Endothelial cell of umbilical vein (primary cell): ENCODE measurements around the gene PCGF1. TPM values are rescaled to one million over a fixed set of nuclear protein-coding genes. Genes with fewer than 3 reads are reported as not detected.

Experiments
- BruUV-seq: library from RNA; stranded (reverse); fragments of 400-500 nt; replicated peaks from 2 replicates; lab custom pipeline; 2021; lab: Mats Ljungman, UMichigan
- CTCF ChIA-PET: fragments of 300-600, 350-600 bp; sonication (Branson Sonifier 250); formaldehyde crosslinking; loops from one replicate; lab custom pipeline; 2021; ENCODE audit warnings: antibody characterized with exemption, inconsistent platforms; lab: Charles Lee
- POLR2A ChIA-PET: fragments of 300-600, 350-600 bp; sonication (Branson Sonifier 250); formaldehyde crosslinking; loops from one replicate; lab custom pipeline; 2021; ENCODE audit warnings: antibody characterized with exemption, inconsistent platforms; lab: Charles Lee
- DNase-seq: peaks from one replicate; pipeline ENCODE4 v3.0.0-alpha.2; 2011; ENCODE audit warnings: low read depth, low spot score
- FAIRE-seq: peaks from 2 replicates; lab custom pipeline; 2011; peaks lifted over from hg19 to GRCh38; lab: Jason Lieb, UNC
- H2AFZ ChIP-seq: 2 replicates; pipeline ENCODE4 v1.6.0; 2012; ENCODE audit warnings: low read depth, low read length, control low read depth, inconsistent platforms
- H3K27ac ChIP-seq: 2 replicates; pipeline ENCODE4 v1.5.1; 2011; ENCODE audit warnings: low read depth, mild to moderate bottlenecking, control low read depth, low read length, moderate library complexity; ENCODE audit not compliant: insufficient read depth
- H3K27me3 ChIP-seq, 2 experiments: 2 replicates each; pipeline versions ENCODE4 v1.6.0 to v1.6.1; 2011; ENCODE audit warnings: low read length in 2 of 2, mixed read lengths in 1 of 2; ENCODE audit not compliant: control insufficient read depth in 2 of 2, insufficient read depth in 2 of 2
- H3K36me3 ChIP-seq, 2 experiments: 2 replicates in 1 of 2; 3 replicates in 1 of 2; pipeline ENCODE4 v1.5.1; 2011; ENCODE audit warnings: low read length in 2 of 2, mild to moderate bottlenecking in 1 of 2, moderate library complexity in 1 of 2; ENCODE audit not compliant: control insufficient read depth in 2 of 2, insufficient read depth in 2 of 2; ENCODE audit errors: extremely low read depth in 1 of 2
- H3K4me1 ChIP-seq: 3 replicates; pipeline ENCODE4 v1.5.1; 2011; ENCODE audit warnings: mild to moderate bottlenecking, low read length; ENCODE audit not compliant: control insufficient read depth, insufficient read depth; ENCODE audit errors: extremely low read depth
- H3K4me2 ChIP-seq: 2 replicates; pipeline ENCODE4 v1.6.1; 2011; ENCODE audit warnings: low read length, control low read depth, mixed read lengths; ENCODE audit not compliant: insufficient read depth
- H3K4me3 ChIP-seq, 3 experiments: fragments of 200-600 bp in 1 of 3; sonication (generic), shearing (Covaris generic) in 1 of 3; replicated peaks in 1 of 3; 2 replicates each; pipeline ENCODE4 v1.5.1; 2011 to 2016; ENCODE audit warnings: control low read depth in 3 of 3, low read length in 3 of 3, mild to moderate bottlenecking in 2 of 3, inconsistent platforms in 1 of 3, low read depth in 1 of 3, moderate library complexity in 1 of 3; ENCODE audit not compliant: insufficient read depth in 1 of 3
- H3K79me2 ChIP-seq: 2 replicates; pipeline ENCODE4 v1.6.0; 2012; ENCODE audit warnings: low read length, inconsistent platforms; ENCODE audit not compliant: control insufficient read depth, insufficient read depth
- H3K9ac ChIP-seq: replicated peaks from 2 replicates; pipeline ENCODE3; 2011; ENCODE audit warnings: low read length, control low read depth; ENCODE audit not compliant: insufficient read depth; ENCODE audit errors: extremely low read depth
- H3K9me1 ChIP-seq: replicated peaks from 3 replicates; pipeline ENCODE4 v1.6.0; 2011; ENCODE audit warnings: mild to moderate bottlenecking, low read length; ENCODE audit not compliant: control insufficient read depth, insufficient read depth; ENCODE audit errors: extremely low read depth
- H3K9me3 ChIP-seq: replicated peaks from 2 replicates; pipeline ENCODE4 v1.5.1; 2012; ENCODE audit warnings: low read length, inconsistent platforms; ENCODE audit not compliant: control insufficient read depth, insufficient read depth
- H4K20me1 ChIP-seq: replicated peaks from 2 replicates; pipeline ENCODE3; 2011; ENCODE audit warnings: mild to moderate bottlenecking, low read length; ENCODE audit not compliant: control insufficient read depth, insufficient read depth; ENCODE audit errors: extremely low read depth
- EZH2 ChIP-seq: IDR thresholded peaks from 2 replicates; pipeline ENCODE4 v1.6.1; 2012; ENCODE audit warnings: borderline replicate concordance, low read depth, mild to moderate bottlenecking, moderate library complexity, low read length, inconsistent platforms; ENCODE audit not compliant: severe bottlenecking
- FOS ChIP-seq: IDR thresholded peaks from 2 replicates; pipeline ENCODE4 v1.6.1; 2011; ENCODE audit warnings: mild to moderate bottlenecking, low read length, moderate library complexity, borderline replicate concordance; ENCODE audit not compliant: insufficient read depth
- GATA2 ChIP-seq: IDR thresholded peaks from 2 replicates; pipeline ENCODE4 v1.7.0; 2011; ENCODE audit warnings: low read depth, mild to moderate bottlenecking, moderate library complexity, mixed read lengths, low read length; ENCODE audit not compliant: insufficient read length, insufficient read depth
- JUN ChIP-seq: IDR thresholded peaks from 2 replicates; pipeline ENCODE4 v1.6.1; 2011; ENCODE audit warnings: borderline replicate concordance, low read depth; ENCODE audit not compliant: insufficient read length, insufficient read depth
- MYC ChIP-seq: IDR thresholded peaks from one replicate; pipeline ENCODE4 v1.6.1; 2011; ENCODE audit warnings: mild to moderate bottlenecking, low read depth, low read length
- POLR2A ChIP-seq: IDR thresholded peaks from 2 replicates; pipeline ENCODE4 v1.6.1; 2012; ENCODE audit warnings: low read depth, mild to moderate bottlenecking, control low read depth, low read length
- POLR2AphosphoS5 ChIP-seq: IDR thresholded peaks from 2 replicates; pipeline ENCODE4 v1.6.1; 2012; ENCODE audit warnings: low read depth, mild to moderate bottlenecking, control low read depth, low read length, moderate library complexity; ENCODE audit not compliant: insufficient read depth
- dilution Hi-C: fragments of 300-500 bp; cut with MboI; formaldehyde crosslinking; loops from one replicate; pipeline ENCODE4 v1.15.0; 2019; ENCODE audit warnings: low sequenced_read_pairs; ENCODE audit not compliant: extremely low pct_ligation_motif_present
- intact Hi-C: fragments of 100-400 bp; cut with micrococcal nuclease; formaldehyde crosslinking; loops from one replicate; pipeline ENCODE4 v1.10.0; 2022
- polyA plus RNA-seq, 4 experiments: library from polyadenylated mRNA; depleted of rRNA in 3 of 4; stranded (reverse) in 3 of 4; unstranded in 1 of 4; fragments of >200 nt; gene quantifications; 2 replicates each; pipeline versions ENCODE4 v1.2.1 to v1.2.3, GENCODE V29; 2011 to 2012; ENCODE audit warnings: missing spikeins in 1 of 4
- total RNA-seq: library from RNA; stranded (reverse); gene quantifications from 2 replicates; pipeline ENCODE4 v1.2.3, GENCODE V29; 2021
- TF ChIP-seq, protein P1 (sequence below): IDR thresholded peaks from 2 replicates; pipeline ENCODE4 v1.6.1; 2011; ENCODE audit not compliant: insufficient read depth, insufficient read length
- TF ChIP-seq, protein P2 (sequence below), 2 donors: IDR thresholded peaks; 1 replicate in 1 of 2; 2 replicates in 1 of 2; pipeline ENCODE4 v1.5.1; 2011; ENCODE audit warnings: low read length in 2 of 2, mild to moderate bottlenecking in 2 of 2, moderate library complexity in 2 of 2, control low read depth in 1 of 2, inconsistent platforms in 1 of 2, low read depth in 1 of 2; ENCODE audit not compliant: insufficient read depth in 1 of 2; ENCODE audit errors: extremely low read depth in 1 of 2

The PCGF1 gene
- total and polyA plus RNA-seq, 2 donors (not counting 3 experiments of a cell fraction or from before 2014, with no cell fraction given): 17.4 to 19.2 TPM

DNA sequence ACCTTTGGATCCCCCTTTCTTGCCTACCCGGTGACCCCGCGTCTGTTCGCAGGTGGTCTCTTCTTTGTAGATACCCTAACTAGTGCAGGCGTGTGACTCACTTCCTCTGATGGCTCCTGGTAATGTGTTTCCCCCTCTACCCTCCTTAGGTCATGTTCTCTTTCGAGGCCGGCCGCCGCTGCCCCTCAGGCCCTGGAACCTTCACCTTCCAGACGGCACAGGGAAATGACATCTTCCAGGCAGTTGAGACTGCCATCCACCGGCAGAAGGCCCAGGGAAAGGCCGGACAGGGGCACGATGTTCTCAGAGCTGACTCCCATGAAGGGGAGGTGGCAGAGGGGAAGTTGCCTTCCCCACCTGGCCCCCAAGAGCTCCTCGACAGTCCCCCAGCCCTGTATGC, 48.7 kb upstream of the PCGF1 start:
- no peak for FAIRE-seq
- POLR2A ChIA-PET: no interaction called here

More for the DNA sequence above, 48.7 kb upstream of the PCGF1 start:
- no peak overlapping the region for H3K4me2 ChIP-seq
- H3K36me3 ChIP-seq: peaks cover 0 to 4% of the 10 kb centered on the region in 2 experiments
- H3K9ac ChIP-seq: no peak overlapping the region
- H3K4me1 ChIP-seq: peaks cover 7% of the 10 kb centered on the region
- intact Hi-C loops (no loop called here), dilution Hi-C loops (no loop called here)
- no peak overlapping the region for H3K4me3 ChIP-seq
- no peak for DNase-seq
- no peak overlapping the region for H3K27ac ChIP-seq
- no peaks in the 10 kb centered on the region for H3K9me1 ChIP-seq
- no peaks in the 10 kb centered on the region for H3K79me2 ChIP-seq
- TF ChIP-seq EZH2: no peak
- TF ChIP-seq, protein P1, sequence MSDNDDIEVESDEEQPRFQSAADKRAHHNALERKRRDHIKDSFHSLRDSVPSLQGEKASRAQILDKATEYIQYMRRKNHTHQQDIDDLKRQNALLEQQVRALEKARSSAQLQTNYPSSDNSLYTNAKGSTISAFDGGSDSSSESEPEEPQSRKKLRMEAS: no peak
- TF ChIP-seq, protein P2, sequence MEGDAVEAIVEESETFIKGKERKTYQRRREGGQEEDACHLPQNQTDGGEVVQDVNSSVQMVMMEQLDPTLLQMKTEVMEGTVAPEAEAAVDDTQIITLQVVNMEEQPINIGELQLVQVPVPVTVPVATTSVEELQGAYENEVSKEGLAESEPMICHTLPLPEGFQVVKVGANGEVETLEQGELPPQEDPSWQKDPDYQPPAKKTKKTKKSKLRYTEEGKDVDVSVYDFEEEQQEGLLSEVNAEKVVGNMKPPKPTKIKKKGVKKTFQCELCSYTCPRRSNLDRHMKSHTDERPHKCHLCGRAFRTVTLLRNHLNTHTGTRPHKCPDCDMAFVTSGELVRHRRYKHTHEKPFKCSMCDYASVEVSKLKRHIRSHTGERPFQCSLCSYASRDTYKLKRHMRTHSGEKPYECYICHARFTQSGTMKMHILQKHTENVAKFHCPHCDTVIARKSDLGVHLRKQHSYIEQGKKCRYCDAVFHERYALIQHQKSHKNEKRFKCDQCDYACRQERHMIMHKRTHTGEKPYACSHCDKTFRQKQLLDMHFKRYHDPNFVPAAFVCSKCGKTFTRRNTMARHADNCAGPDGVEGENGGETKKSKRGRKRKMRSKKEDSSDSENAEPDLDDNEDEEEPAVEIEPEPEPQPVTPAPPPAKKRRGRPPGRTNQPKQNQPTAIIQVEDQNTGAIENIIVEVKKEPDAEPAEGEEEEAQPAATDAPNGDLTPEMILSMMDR (IDR thresholded peaks at IDR 0.05; ENCODE audit: extremely low read depth in 1 of 2, insufficient read depth in 1 of 2, low read depth in 1 of 2, low read length in 2 of 2): no peak
- no peak for TF ChIP-seq JUN
- no peak for TF ChIP-seq FOS
- TF ChIP-seq GATA2: no peak
- TF ChIP-seq MYC: no peak
- no peak for TF ChIP-seq POLR2A
- no peak for TF ChIP-seq POLR2AphosphoS5
- BruUV-seq: no TSS peak
- no peaks in the 10 kb centered on the region for H3K9me3 ChIP-seq
- CTCF ChIA-PET: interaction anchor here (1.9 kb wide), 2 partner anchors 30 to 32 kb away, joined by 5 to 6 read pairs; no protein-coding TSS in a partner anchor
- peaks cover 0 to 2% of the 10 kb centered on the region in 2 experiments for H3K27me3 ChIP-seq
- no peak overlapping the region for H2AFZ ChIP-seq
- no peaks in the 10 kb centered on the region for H4K20me1 ChIP-seq
